ENCODE data around the gene NDUFA8. TPM values are rescaled to one million over a fixed set of nuclear protein-coding genes. Genes with fewer than 3 reads are reported as not detected.

NDUFA8 gene
- total RNA-seq, 3 donors from 2014 or later: 30.4 to 37.5 (median 30.5) TPM

GRCh38 chr9:122116448-122117173 lies 43.0 kb downstream of the NDUFA8 start:
- no peak for TF ChIP-seq POLR2AphosphoS5 (IDR thresholded peaks at IDR 0.05)
- no peak for TF ChIP-seq CTCF (IDR thresholded peaks at IDR 0.05)
- TF ChIP-seq POLR2A (IDR thresholded peaks at IDR 0.05): no peak
- no peaks in the 10 kb centered on the region for H3K9me3 ChIP-seq
- H3K4me1 ChIP-seq: no peaks in the 10 kb centered on the region
- no peaks in the 10 kb centered on the region for H3K36me3 ChIP-seq
- no peak for DNase-seq (ENCODE audit: low spot score in 2 of 2)
- H3K27me3 ChIP-seq: no peaks in the 10 kb centered on the region
- H3K4me3 ChIP-seq: no peak overlapping the region
- intact Hi-C loops (cut with DNase I; ENCODE audit: low total_unique reads): no loop called here
- no peak overlapping the region for H3K27ac ChIP-seq

GRCh38 chr9:122116040-122116439 lies 43.5 kb downstream of the NDUFA8 start:
- H3K9me3 ChIP-seq: no peaks in the 10 kb centered on the region
- intact Hi-C loops (cut with DNase I; ENCODE audit: low total_unique reads): no loop called here
- DNase-seq (ENCODE audit: low spot score in 2 of 2): no peak
- no peaks in the 10 kb centered on the region for H3K36me3 ChIP-seq
- TF ChIP-seq POLR2AphosphoS5 (IDR thresholded peaks at IDR 0.05) (no peak), POLR2A (IDR thresholded peaks at IDR 0.05) (no peak), CTCF (IDR thresholded peaks at IDR 0.05) (no peak)
- H3K4me1 ChIP-seq: no peaks in the 10 kb centered on the region
- no peak overlapping the region for H3K4me3 ChIP-seq
- H3K27me3 ChIP-seq: no peaks in the 10 kb centered on the region
- no peak overlapping the region for H3K27ac ChIP-seq

GRCh38 chr9:122115176-122116035 lies 44.2 kb downstream of the NDUFA8 start:
- no peaks in the 10 kb centered on the region for H3K9me3 ChIP-seq
- TF ChIP-seq POLR2A (IDR thresholded peaks at IDR 0.05) (no peak), POLR2AphosphoS5 (IDR thresholded peaks at IDR 0.05) (no peak), CTCF (IDR thresholded peaks at IDR 0.05) (no peak)
- H3K27ac ChIP-seq: no peak overlapping the region
- intact Hi-C loops (cut with DNase I; ENCODE audit: low total_unique reads): no loop called here
- H3K4me1 ChIP-seq: no peaks in the 10 kb centered on the region
- no peak for DNase-seq (ENCODE audit: low spot score in 2 of 2)
- H3K36me3 ChIP-seq: no peaks in the 10 kb centered on the region
- no peak overlapping the region for H3K4me3 ChIP-seq
- no peaks in the 10 kb centered on the region for H3K27me3 ChIP-seq

GRCh38 chr9:122113574-122113973 lies 46.0 kb downstream of the NDUFA8 start:
- DNase-seq (ENCODE audit: low spot score in 2 of 2): no peak
- intact Hi-C loops (cut with DNase I; ENCODE audit: low total_unique reads): no loop called here
- no peaks in the 10 kb centered on the region for H3K4me1 ChIP-seq
- no peak overlapping the region for H3K4me3 ChIP-seq
- H3K27ac ChIP-seq: no peak overlapping the region
- H3K36me3 ChIP-seq: no peaks in the 10 kb centered on the region
- H3K27me3 ChIP-seq: no peaks in the 10 kb centered on the region
- H3K9me3 ChIP-seq: no peaks in the 10 kb centered on the region
- TF ChIP-seq POLR2A (IDR thresholded peaks at IDR 0.05) (no peak), POLR2AphosphoS5 (IDR thresholded peaks at IDR 0.05) (no peak), CTCF (IDR thresholded peaks at IDR 0.05) (no peak)

GRCh38 chr9:122112238-122112637 lies 47.3 kb downstream of the NDUFA8 start:
- no peak for DNase-seq (ENCODE audit: low spot score in 2 of 2)
- intact Hi-C loops (cut with DNase I; ENCODE audit: low total_unique reads): no loop called here
- Histone ChIP-seq H3K4me1 (no peaks in the 10 kb centered on the region), H3K36me3 (no peaks in the 10 kb centered on the region), H3K9me3 (no peaks in the 10 kb centered on the region), H3K4me3 (no peak overlapping the region), H3K27me3 (no peaks in the 10 kb centered on the region), H3K27ac (no peak overlapping the region)
- TF ChIP-seq POLR2A (IDR thresholded peaks at IDR 0.05) (no peak), CTCF (IDR thresholded peaks at IDR 0.05) (no peak), POLR2AphosphoS5 (IDR thresholded peaks at IDR 0.05) (no peak)
